ENCODE results near the gene RPL11.
"Not testable (repeated sequence)": the region's sequence is repeated elsewhere in the genome, so short reads cannot be mapped to it uniquely, and the experiment has no call there.

The RPL11 gene

GRCh38 chr1:23733281-23733680 is 41.7 kb downstream of the RPL11 start:
- DNase-seq = not testable (repeated sequence)

DNA sequence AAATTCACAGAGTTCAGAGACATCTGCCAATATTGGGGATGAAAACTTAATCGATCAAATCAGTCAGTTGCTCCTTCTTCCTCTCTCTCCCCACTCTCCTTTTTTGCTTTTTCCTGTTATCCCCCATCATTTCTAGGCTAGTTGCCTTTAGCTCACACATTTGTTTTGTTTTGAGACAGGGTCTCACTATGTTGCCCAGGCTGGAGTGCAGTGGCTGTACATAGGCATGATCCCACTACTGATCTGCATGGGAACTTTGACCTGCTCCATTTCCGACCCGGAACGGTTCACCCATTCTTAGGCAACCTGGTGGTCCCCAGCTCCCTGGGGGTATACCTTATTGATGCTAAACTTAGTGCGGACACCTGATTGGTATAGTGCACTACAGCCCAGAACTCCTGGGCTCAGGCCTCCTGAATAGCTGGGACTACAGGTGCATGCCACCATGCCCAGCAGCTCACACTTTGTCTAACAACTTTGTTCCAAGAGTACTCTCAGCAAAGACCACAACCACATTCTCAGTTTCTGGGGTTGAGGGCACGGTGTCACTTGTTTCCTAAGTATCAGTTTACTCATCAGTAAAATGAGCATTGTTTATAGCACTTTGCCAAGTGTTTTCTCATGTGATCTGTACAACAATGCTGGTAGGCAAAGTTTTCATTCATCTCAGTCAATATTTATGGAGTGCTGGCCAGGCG is 45.0 kb downstream of the RPL11 start:
- no peak for DNase-seq

GRCh38 chr1:23741609-23742008 is 50.0 kb downstream of the RPL11 start:
- DNase-seq = no peak

DNA sequence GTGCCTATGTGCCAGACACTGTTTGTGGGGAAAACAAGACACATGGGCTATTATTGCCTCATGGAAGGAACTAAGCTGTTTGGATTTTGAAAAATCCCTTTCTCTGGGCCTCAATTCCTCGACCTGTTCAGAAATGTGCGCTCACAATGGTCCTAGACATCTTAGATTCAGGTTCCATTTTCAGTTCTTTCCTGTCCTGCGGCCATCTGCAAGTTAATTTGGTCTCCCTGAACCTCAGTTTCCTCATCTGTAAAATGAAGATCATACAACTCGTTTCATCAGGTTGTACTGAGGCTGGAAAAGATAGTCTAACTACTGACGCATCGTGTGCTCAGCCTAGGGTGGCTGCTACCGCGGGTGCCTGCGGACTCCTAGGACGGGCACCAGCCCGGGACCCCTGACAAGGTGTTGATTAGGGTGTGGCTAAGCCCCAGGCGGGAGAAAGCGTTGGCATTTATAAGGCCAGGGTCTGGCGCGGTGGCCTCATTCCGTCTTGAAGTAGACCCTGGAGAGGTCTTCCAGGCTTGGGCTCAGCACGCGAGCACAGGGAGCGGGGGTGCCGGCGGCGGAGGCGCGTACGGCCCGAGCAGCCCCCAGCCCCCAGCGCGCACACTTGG is 51.2 kb downstream of the RPL11 start:
- DNase-seq = no peak

DNA sequence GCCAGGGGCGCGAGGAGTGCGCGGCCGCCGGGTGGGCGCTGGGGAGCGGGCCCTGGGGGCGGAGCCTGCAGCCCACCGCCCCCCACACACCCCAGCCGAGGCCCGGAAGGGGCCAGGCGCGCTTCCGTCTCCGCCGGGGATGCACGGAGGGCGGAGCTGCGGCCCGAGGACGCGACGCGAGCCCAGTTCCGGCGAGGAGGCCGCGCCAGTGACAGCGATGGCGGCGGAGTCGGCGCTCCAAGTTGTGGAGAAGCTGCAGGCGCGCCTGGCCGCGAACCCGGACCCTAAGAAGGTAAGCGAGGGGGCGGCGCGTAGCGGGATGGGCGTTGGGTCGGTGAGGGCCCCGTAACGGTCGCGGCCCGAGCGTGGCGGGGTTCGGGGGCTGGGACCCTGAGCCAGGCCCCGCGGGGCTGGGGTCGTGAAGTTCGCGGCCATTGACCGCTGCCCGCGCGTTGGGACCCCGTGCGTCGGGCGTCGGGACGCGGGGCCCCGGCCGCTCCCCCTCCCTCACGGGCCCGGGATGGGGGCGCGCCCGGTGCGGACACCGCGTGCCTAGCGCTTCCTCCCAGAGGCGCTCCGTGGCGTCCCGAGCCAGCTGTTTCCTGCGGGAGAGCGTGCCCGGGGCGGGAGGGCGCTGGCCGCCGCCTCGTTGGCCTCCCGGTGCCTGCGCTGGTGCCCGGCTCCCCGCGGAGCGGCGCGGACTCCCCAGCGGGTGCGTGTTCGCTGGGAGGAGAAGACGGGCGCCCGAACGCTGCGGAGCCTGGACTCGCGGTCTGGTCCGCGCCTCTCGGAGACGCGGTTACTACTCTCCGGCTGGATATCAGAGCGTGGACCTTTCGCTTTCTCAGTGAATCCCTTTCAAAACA is 51.9 kb downstream of the RPL11 start, which contains the start of gene ELOA:
ELOA (plus strand) TSS at position 185 of the 866 bp plus-strand sequence; CDS start at position 218, 33 bp downstream.
- peak; percentile 69 to 83 (median 80) for DNase-seq

DNA sequence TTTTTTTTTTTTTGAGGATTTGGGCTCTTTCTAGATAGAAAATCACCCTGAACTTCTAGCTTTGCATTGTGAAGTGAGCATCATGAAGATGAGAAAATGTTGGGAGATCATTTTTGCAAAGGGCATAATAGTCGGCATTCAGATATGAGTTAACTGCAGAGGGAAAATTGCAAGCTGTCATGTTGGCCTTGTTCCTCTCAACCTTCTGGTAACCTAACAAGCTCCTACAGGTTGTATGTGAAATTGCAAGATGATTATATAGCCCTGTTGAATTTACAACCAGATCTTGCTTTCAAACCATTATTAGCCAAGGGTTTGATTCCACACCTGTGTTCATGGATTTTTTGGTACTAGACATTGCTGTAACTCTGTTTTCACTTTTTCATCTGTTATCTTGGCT is 53.9 kb downstream of the RPL11 start:
- DNase-seq = peak in 1 of 3 experiments; percentile 19

Measured in NCI-H1417 (cell line).